Bronchial epithelial cell (primary cell): ENCODE results near the gene HMGCS2. TPM values are rescaled to one million over a fixed set of nuclear protein-coding genes. Genes with fewer than 3 reads are reported as not detected.

Source experiments
- DNase-seq: peaks from one replicate; pipeline ENCODE4 v3.0.0-alpha.2; 2010; ENCODE audit warnings: low read depth
- FAIRE-seq: peaks from 2 replicates; lab custom pipeline; 2011; peaks lifted over from hg19 to GRCh38; lab: Jason Lieb, UNC
- H3K27me3 ChIP-seq: 2 replicates; pipeline ENCODE4 v1.5.1; 2011; ENCODE audit warnings: low read length; ENCODE audit not compliant: control insufficient read depth, insufficient read depth
- H3K36me3 ChIP-seq: 2 replicates; pipeline ENCODE4 v1.5.1; 2011; ENCODE audit warnings: low read length; ENCODE audit not compliant: control insufficient read depth, insufficient read depth
- H3K4me3 ChIP-seq: 2 replicates; pipeline ENCODE4 v1.5.1; 2011; ENCODE audit warnings: mild to moderate bottlenecking, low read depth, low read length, control low read depth
- CTCF ChIP-seq: IDR thresholded peaks from 2 replicates; pipeline ENCODE4 v1.5.1; 2011; ENCODE audit warnings: mild to moderate bottlenecking, moderate library complexity, low read length, control low read depth, inconsistent platforms; ENCODE audit not compliant: insufficient read depth, severe bottlenecking
- total RNA-seq: library from RNA; depleted of rRNA; stranded (reverse); fragments of >200 nt; gene quantifications from 2 replicates; pipeline ENCODE4 v1.2.1, GENCODE V29; 2014

HMGCS2 gene
- total RNA-seq, 1 donor from 2014 or later: 0.26 TPM

GRCh38 chr1:119732465-119733168, 36.1 kb downstream of the HMGCS2 start:
- no peak for FAIRE-seq
- DNase-seq: no peak
- H3K4me3 ChIP-seq: no peak overlapping the region
- H3K27me3 ChIP-seq: no peaks in the 10 kb centered on the region
- peaks cover 39% of the 10 kb centered on the region for H3K36me3 ChIP-seq
- no peak for TF ChIP-seq CTCF

- TF ChIP-seq CTCF: no peak
- Histone ChIP-seq H3K36me3 (peaks cover 39% of the 10 kb centered on the region), H3K27me3 (no peaks in the 10 kb centered on the region), H3K4me3 (no peak overlapping the region)
- DNase-seq (no peak), FAIRE-seq (no peak)
These were observed 36.8 kb downstream of the HMGCS2 start for GRCh38 chr1:119731741-119732430.

GRCh38 chr1:119731060-119731459, 37.6 kb downstream of the HMGCS2 start:
- DNase-seq (peak; percentile 22), FAIRE-seq (no peak)
- Histone ChIP-seq H3K27me3 (no peaks in the 10 kb centered on the region), H3K4me3 (no peak overlapping the region), H3K36me3 (peaks cover 37% of the 10 kb centered on the region)
- TF ChIP-seq CTCF: no peak

- DNase-seq (no peak), FAIRE-seq (no peak)
- Histone ChIP-seq H3K4me3 (no peak overlapping the region), H3K36me3 (peaks cover 29% of the 10 kb centered on the region), H3K27me3 (no peaks in the 10 kb centered on the region)
- TF ChIP-seq CTCF: no peak
These were observed 39.7 kb downstream of the HMGCS2 start for GRCh38 chr1:119729044-119729443.

GRCh38 chr1:119727991-119728390, 40.7 kb downstream of the HMGCS2 start:
- H3K4me3 ChIP-seq: no peak overlapping the region
- no peaks in the 10 kb centered on the region for H3K27me3 ChIP-seq
- FAIRE-seq: no peak
- DNase-seq: no peak
- H3K36me3 ChIP-seq: peaks cover 32% of the 10 kb centered on the region
- no peak for TF ChIP-seq CTCF
